H9 (cell line): ENCODE measurements around the gene FAM78A. TPM values are rescaled to one million over a fixed set of nuclear protein-coding genes. Genes with fewer than 3 reads are reported as not detected.

ENCODE experiments used
- DNase-seq: peaks from one replicate; pipeline ENCODE4 v3.0.0-alpha.2; 2017
- H2AFZ ChIP-seq: one replicate; pipeline ENCODE4 v1.6.1; 2013; ENCODE audit warnings: mild to moderate bottlenecking, low read length, control low read depth, moderate library complexity
- H2AK5ac ChIP-seq: 2 replicates; pipeline ENCODE4 v1.6.1; 2013; ENCODE audit warnings: low read length, control low read depth, mixed read lengths; ENCODE audit not compliant: insufficient read length
- H2BK120ac ChIP-seq: one replicate; pipeline ENCODE4 v1.6.1; 2013; ENCODE audit warnings: low read depth, mild to moderate bottlenecking, low read length, control low read depth, inconsistent platforms; ENCODE audit not compliant: poor library complexity, severe bottlenecking
- H2BK12ac ChIP-seq: 2 replicates; pipeline ENCODE4 v1.6.1; 2013; ENCODE audit warnings: low read length, control low read depth, mixed read lengths, low read depth; ENCODE audit not compliant: insufficient read length
- H2BK15ac ChIP-seq: 2 replicates; pipeline ENCODE4 v1.6.1; 2013; ENCODE audit warnings: low read depth, low read length, control low read depth
- H2BK20ac ChIP-seq: one replicate; pipeline ENCODE4 v1.6.1; 2013; ENCODE audit warnings: low read depth, mild to moderate bottlenecking, low read length, control low read depth, inconsistent platforms; ENCODE audit not compliant: poor library complexity, severe bottlenecking
- H2BK5ac ChIP-seq: 2 replicates; pipeline ENCODE4 v1.6.1; 2013; ENCODE audit warnings: low read length, control low read depth, mixed read lengths; ENCODE audit not compliant: insufficient read length
- H3K14ac ChIP-seq: 2 replicates; pipeline ENCODE4 v1.6.1; 2013; ENCODE audit warnings: low read length, control low read depth; ENCODE audit not compliant: insufficient read depth
- H3K18ac ChIP-seq: 2 replicates; pipeline ENCODE4 v1.6.1; 2013; ENCODE audit warnings: low read depth, mild to moderate bottlenecking, mixed read lengths, low read length, control low read depth; ENCODE audit not compliant: insufficient read length
- H3K23ac ChIP-seq: 2 replicates; pipeline ENCODE4 v1.6.1; 2013; ENCODE audit warnings: low read length, control low read depth, mixed read lengths, low read depth; ENCODE audit not compliant: insufficient read length
- H3K23me2 ChIP-seq: 2 replicates; pipeline ENCODE4 v1.6.1; 2013; ENCODE audit warnings: low read depth, mild to moderate bottlenecking, mixed read lengths, low read length, control low read depth; ENCODE audit not compliant: insufficient read length, poor library complexity, severe bottlenecking
- H3K27ac ChIP-seq: 2 replicates; pipeline ENCODE4 v1.5.1; 2013; ENCODE audit warnings: low read length, control low read depth, mixed read lengths, low read depth; ENCODE audit not compliant: insufficient read length
- H3K27me3 ChIP-seq: 2 replicates; pipeline ENCODE4 v1.6.1; 2013; ENCODE audit warnings: low read length, control low read depth, inconsistent platforms; ENCODE audit not compliant: insufficient read depth
- H3K4ac ChIP-seq: 2 replicates; pipeline ENCODE4 v1.6.1; 2013; ENCODE audit warnings: low read depth, mild to moderate bottlenecking, control low read depth, inconsistent platforms, low read length, moderate library complexity
- H3K4me1 ChIP-seq: 2 replicates; pipeline ENCODE4 v1.6.1; 2013; ENCODE audit warnings: low read length, control low read depth, inconsistent platforms; ENCODE audit not compliant: insufficient read depth
- H3K4me2 ChIP-seq: 2 replicates; pipeline ENCODE4 v1.6.1; 2013; ENCODE audit warnings: low read length, control low read depth, mixed read lengths; ENCODE audit not compliant: insufficient read length, insufficient read depth
- H3K56ac ChIP-seq: 2 replicates; pipeline ENCODE4 v1.6.1; 2013; ENCODE audit warnings: low read depth, mild to moderate bottlenecking, mixed read lengths, low read length, control low read depth; ENCODE audit not compliant: insufficient read length
- H3K79me1 ChIP-seq: 2 replicates; pipeline ENCODE4 v1.6.1; 2013; ENCODE audit warnings: low read depth, mild to moderate bottlenecking, moderate library complexity, low read length, control low read depth, inconsistent platforms; ENCODE audit not compliant: insufficient read depth, poor library complexity, severe bottlenecking
- H3K79me2 ChIP-seq: 2 replicates; pipeline ENCODE4 v1.6.1; 2013; ENCODE audit warnings: low read length, control low read depth, inconsistent platforms; ENCODE audit not compliant: insufficient read depth
- H3K9ac ChIP-seq: 2 replicates; pipeline ENCODE4 v1.6.1; 2013; ENCODE audit warnings: low read length, control low read depth, mixed read lengths; ENCODE audit not compliant: insufficient read length; ENCODE audit errors: extremely low read depth
- H3K9me3 ChIP-seq: one replicate; pipeline ENCODE4 v1.6.1; 2013; ENCODE audit warnings: low read depth, low read length, inconsistent platforms; ENCODE audit not compliant: control insufficient read depth
- H3T11ph ChIP-seq: one replicate; pipeline ENCODE4 v1.6.1; 2013; ENCODE audit warnings: mild to moderate bottlenecking, low read length, control low read depth, inconsistent platforms
- H4K20me1 ChIP-seq: one replicate; pipeline ENCODE4 v1.6.1; 2013; ENCODE audit not compliant: control insufficient read depth, insufficient read length, insufficient read depth
- H4K5ac ChIP-seq: 2 replicates; pipeline ENCODE4 v1.6.1; 2013; ENCODE audit warnings: low read depth, mild to moderate bottlenecking, mixed read lengths, low read length, control low read depth; ENCODE audit not compliant: insufficient read length
- H4K8ac ChIP-seq: replicated peaks from 2 replicates; pipeline ENCODE4 v1.6.1; 2013; ENCODE audit warnings: low read length, control low read depth, mixed read lengths, low read depth; ENCODE audit not compliant: insufficient read length
- H4K91ac ChIP-seq: 2 replicates; pipeline ENCODE4 v1.6.1; 2013; ENCODE audit warnings: low read depth, mild to moderate bottlenecking, moderate library complexity, mixed read lengths, low read length, control low read depth; ENCODE audit not compliant: insufficient read length
- H3K27ac Mint-ChIP-seq, 3 experiments: 2 replicates in 2 of 3; 3 replicates in 1 of 3; pipeline ENCODE4 v1.8.0; 2020 to 2021; ENCODE audit warnings: mixed read lengths in 3 of 3, mild to moderate bottlenecking in 1 of 3, moderate library complexity in 1 of 3
- H3K27me3 Mint-ChIP-seq: 2 replicates; pipeline ENCODE4 v1.8.0; 2021; ENCODE audit warnings: low read depth, mild to moderate bottlenecking, moderate library complexity, mixed read lengths
- H3K36me3 Mint-ChIP-seq, 3 experiments: 2 replicates in 2 of 3; 3 replicates in 1 of 3; pipeline ENCODE4 v1.8.0; 2020 to 2021; ENCODE audit warnings: low read depth in 3 of 3, mixed read lengths in 3 of 3; ENCODE audit not compliant: insufficient read depth in 1 of 3
- H3K4me1 Mint-ChIP-seq, 2 experiments: 2 replicates each; pipeline ENCODE4 v1.8.0; 2020; ENCODE audit warnings: mixed read lengths in 2 of 2
- H3K4me3 Mint-ChIP-seq, 2 experiments: 2 replicates in 1 of 2; 3 replicates in 1 of 2; pipeline ENCODE4 v1.8.0; 2020 to 2021; ENCODE audit warnings: mild to moderate bottlenecking in 2 of 2, mixed read lengths in 2 of 2, moderate library complexity in 1 of 2
- H3K9me3 Mint-ChIP-seq, 2 experiments: 2 replicates in 1 of 2; 3 replicates in 1 of 2; pipeline ENCODE4 v1.8.0; 2020; ENCODE audit warnings: mild to moderate bottlenecking in 2 of 2, mixed read lengths in 2 of 2, moderate library complexity in 1 of 2
- CTCF ChIP-seq: fragments of 200-600 bp; sonication (generic); conservative IDR thresholded peaks from 3 replicates; pipeline ENCODE4 v1.8.0; 2021; ENCODE audit warnings: antibody characterized with exemption, mild to moderate bottlenecking
- WGBS: extraction: QIAGEN DNeasy Blood & Tissue Kit; methylation state at CpG from one replicate; pipeline ENCODE4 v1.1.7; 2013; ENCODE audit warnings: missing lambda C conversion rate, low lambda C conversion rate, mixed read lengths; ENCODE audit not compliant: insufficient read length; ENCODE audit errors: extremely low coverage; 5-methylcytosine and 5-hydroxymethylcytosine counted together
- total RNA-seq: library from RNA; stranded (reverse); gene quantifications from 2 replicates; pipeline ENCODE4 v1.2.1, GENCODE V29; 2021

The FAM78A gene
- total RNA-seq, 1 experiment from 2014 or later: 1.9 TPM

- peak overlapping the region; percentile 27; the same call in 1 of the 2 replicates for H3K14ac ChIP-seq
- H3K23me2 ChIP-seq: no peaks in the 10 kb centered on the region
- Mint-ChIP-seq H3K9me3 (no peaks in the 10 kb centered on the region), H3K27me3 (peaks cover 5% of the 10 kb centered on the region), H3K36me3 (no peaks in the 10 kb centered on the region), H3K4me1 (peaks cover 12 to 13% of the 10 kb centered on the region in 2 experiments), H3K4me3 (no peak overlapping the region), H3K27ac (no peak overlapping the region)
- no peak overlapping the region for H3K56ac ChIP-seq
- no peak overlapping the region for H2BK20ac ChIP-seq
- H2AK5ac ChIP-seq: no peak overlapping the region
- H4K5ac ChIP-seq: no peak overlapping the region
- TF ChIP-seq CTCF: no peak
- no peak overlapping the region for H3K23ac ChIP-seq
- H3K27me3 ChIP-seq: no peaks in the 10 kb centered on the region
- H2BK12ac ChIP-seq: no peak overlapping the region
- H2AFZ ChIP-seq: no peak overlapping the region
- no peak overlapping the region for H2BK15ac ChIP-seq
- DNase-seq: no peak
- no peaks in the 10 kb centered on the region for H3K79me2 ChIP-seq
- no peak overlapping the region for H3K18ac ChIP-seq
- H4K8ac ChIP-seq: no peak overlapping the region
- no peaks in the 10 kb centered on the region for H4K20me1 ChIP-seq
- H3K4me1 ChIP-seq: no peaks in the 10 kb centered on the region
- H2BK5ac ChIP-seq: no peak overlapping the region
- H3K9ac ChIP-seq: no peak overlapping the region
- no peak overlapping the region for H3K4ac ChIP-seq
- H2BK120ac ChIP-seq: no peak overlapping the region
- no peaks in the 10 kb centered on the region for H3K79me1 ChIP-seq
- no CpG with 5 or more reads among the region's 21 CpGs for WGBS
- no peak overlapping the region for H3T11ph ChIP-seq
- H3K4me2 ChIP-seq: no peak overlapping the region
- no peak overlapping the region for H4K91ac ChIP-seq
- no peak overlapping the region for H3K27ac ChIP-seq
- no peaks in the 10 kb centered on the region for H3K9me3 ChIP-seq
These were observed 48.7 kb upstream of the FAM78A start for GRCh38 chr9:131324736-131325679.
